Endothelial cell of umbilical vein (primary cell): ENCODE data around the gene PWWP2A. TPM values are rescaled to one million over a fixed set of nuclear protein-coding genes. Genes with fewer than 3 reads are reported as not detected.
A peak's percentile ranks its signal among the peaks of the same experiment; 100 is the strongest.

Experiments
- BruUV-seq: library from RNA; stranded (reverse); fragments of 400-500 nt; replicated peaks from 2 replicates; lab custom pipeline; 2021; lab: Mats Ljungman, UMichigan
- CTCF ChIA-PET: fragments of 300-600, 350-600 bp; sonication (Branson Sonifier 250); formaldehyde crosslinking; loops from one replicate; lab custom pipeline; 2021; ENCODE audit warnings: antibody characterized with exemption, inconsistent platforms; lab: Charles Lee
- POLR2A ChIA-PET: fragments of 300-600, 350-600 bp; sonication (Branson Sonifier 250); formaldehyde crosslinking; loops from one replicate; lab custom pipeline; 2021; ENCODE audit warnings: antibody characterized with exemption, inconsistent platforms; lab: Charles Lee
- DNase-seq: peaks from one replicate; pipeline ENCODE4 v3.0.0-alpha.2; 2011; ENCODE audit warnings: low read depth, low spot score
- FAIRE-seq: peaks from 2 replicates; lab custom pipeline; 2011; peaks lifted over from hg19 to GRCh38; lab: Jason Lieb, UNC
- H2AFZ ChIP-seq: 2 replicates; pipeline ENCODE4 v1.6.0; 2012; ENCODE audit warnings: low read depth, low read length, control low read depth, inconsistent platforms
- H3K27ac ChIP-seq: 2 replicates; pipeline ENCODE4 v1.5.1; 2011; ENCODE audit warnings: low read depth, mild to moderate bottlenecking, control low read depth, low read length, moderate library complexity; ENCODE audit not compliant: insufficient read depth
- H3K27me3 ChIP-seq, 2 experiments: 2 replicates each; pipeline versions ENCODE4 v1.6.0 to v1.6.1; 2011; ENCODE audit warnings: low read length in 2 of 2, mixed read lengths in 1 of 2; ENCODE audit not compliant: control insufficient read depth in 2 of 2, insufficient read depth in 2 of 2
- H3K36me3 ChIP-seq, 2 experiments: 2 replicates in 1 of 2; 3 replicates in 1 of 2; pipeline ENCODE4 v1.5.1; 2011; ENCODE audit warnings: low read length in 2 of 2, mild to moderate bottlenecking in 1 of 2, moderate library complexity in 1 of 2; ENCODE audit not compliant: control insufficient read depth in 2 of 2, insufficient read depth in 2 of 2; ENCODE audit errors: extremely low read depth in 1 of 2
- H3K4me1 ChIP-seq: 3 replicates; pipeline ENCODE4 v1.5.1; 2011; ENCODE audit warnings: mild to moderate bottlenecking, low read length; ENCODE audit not compliant: control insufficient read depth, insufficient read depth; ENCODE audit errors: extremely low read depth
- H3K4me2 ChIP-seq: 2 replicates; pipeline ENCODE4 v1.6.1; 2011; ENCODE audit warnings: low read length, control low read depth, mixed read lengths; ENCODE audit not compliant: insufficient read depth
- H3K4me3 ChIP-seq, 3 experiments: fragments of 200-600 bp in 1 of 3; sonication (generic), shearing (Covaris generic) in 1 of 3; replicated peaks in 1 of 3; 2 replicates each; pipeline ENCODE4 v1.5.1; 2011 to 2016; ENCODE audit warnings: control low read depth in 3 of 3, low read length in 3 of 3, mild to moderate bottlenecking in 2 of 3, inconsistent platforms in 1 of 3, low read depth in 1 of 3, moderate library complexity in 1 of 3; ENCODE audit not compliant: insufficient read depth in 1 of 3
- H3K79me2 ChIP-seq: 2 replicates; pipeline ENCODE4 v1.6.0; 2012; ENCODE audit warnings: low read length, inconsistent platforms; ENCODE audit not compliant: control insufficient read depth, insufficient read depth
- H3K9ac ChIP-seq: replicated peaks from 2 replicates; pipeline ENCODE3; 2011; ENCODE audit warnings: low read length, control low read depth; ENCODE audit not compliant: insufficient read depth; ENCODE audit errors: extremely low read depth
- H3K9me1 ChIP-seq: replicated peaks from 3 replicates; pipeline ENCODE4 v1.6.0; 2011; ENCODE audit warnings: mild to moderate bottlenecking, low read length; ENCODE audit not compliant: control insufficient read depth, insufficient read depth; ENCODE audit errors: extremely low read depth
- H3K9me3 ChIP-seq: replicated peaks from 2 replicates; pipeline ENCODE4 v1.5.1; 2012; ENCODE audit warnings: low read length, inconsistent platforms; ENCODE audit not compliant: control insufficient read depth, insufficient read depth
- H4K20me1 ChIP-seq: replicated peaks from 2 replicates; pipeline ENCODE3; 2011; ENCODE audit warnings: mild to moderate bottlenecking, low read length; ENCODE audit not compliant: control insufficient read depth, insufficient read depth; ENCODE audit errors: extremely low read depth
- JUN ChIP-seq: IDR thresholded peaks from 2 replicates; pipeline ENCODE4 v1.6.1; 2011; ENCODE audit warnings: borderline replicate concordance, low read depth; ENCODE audit not compliant: insufficient read length, insufficient read depth
- POLR2AphosphoS5 ChIP-seq: IDR thresholded peaks from 2 replicates; pipeline ENCODE4 v1.6.1; 2012; ENCODE audit warnings: low read depth, mild to moderate bottlenecking, control low read depth, low read length, moderate library complexity; ENCODE audit not compliant: insufficient read depth
- dilution Hi-C: fragments of 300-500 bp; cut with MboI; formaldehyde crosslinking; loops from one replicate; pipeline ENCODE4 v1.15.0; 2019; ENCODE audit warnings: low sequenced_read_pairs; ENCODE audit not compliant: extremely low pct_ligation_motif_present
- intact Hi-C: fragments of 100-400 bp; cut with micrococcal nuclease; formaldehyde crosslinking; loops from one replicate; pipeline ENCODE4 v1.10.0; 2022
- polyA plus RNA-seq, 4 experiments: library from polyadenylated mRNA; depleted of rRNA in 3 of 4; stranded (reverse) in 3 of 4; unstranded in 1 of 4; fragments of >200 nt; gene quantifications; 2 replicates each; pipeline versions ENCODE4 v1.2.1 to v1.2.3, GENCODE V29; 2011 to 2012; ENCODE audit warnings: missing spikeins in 1 of 4
- total RNA-seq: library from RNA; stranded (reverse); gene quantifications from 2 replicates; pipeline ENCODE4 v1.2.3, GENCODE V29; 2021
- TF ChIP-seq, protein P1 (sequence below), 2 donors: IDR thresholded peaks; 1 replicate in 1 of 2; 2 replicates in 1 of 2; pipeline ENCODE4 v1.5.1; 2011; ENCODE audit warnings: low read length in 2 of 2, mild to moderate bottlenecking in 2 of 2, moderate library complexity in 2 of 2, control low read depth in 1 of 2, inconsistent platforms in 1 of 2, low read depth in 1 of 2; ENCODE audit not compliant: insufficient read depth in 1 of 2; ENCODE audit errors: extremely low read depth in 1 of 2

Gene PWWP2A
- total and polyA plus RNA-seq, 2 donors (not counting 3 experiments of a cell fraction or from before 2014, with no cell fraction given): 4.6 to 19.3 TPM

DNA sequence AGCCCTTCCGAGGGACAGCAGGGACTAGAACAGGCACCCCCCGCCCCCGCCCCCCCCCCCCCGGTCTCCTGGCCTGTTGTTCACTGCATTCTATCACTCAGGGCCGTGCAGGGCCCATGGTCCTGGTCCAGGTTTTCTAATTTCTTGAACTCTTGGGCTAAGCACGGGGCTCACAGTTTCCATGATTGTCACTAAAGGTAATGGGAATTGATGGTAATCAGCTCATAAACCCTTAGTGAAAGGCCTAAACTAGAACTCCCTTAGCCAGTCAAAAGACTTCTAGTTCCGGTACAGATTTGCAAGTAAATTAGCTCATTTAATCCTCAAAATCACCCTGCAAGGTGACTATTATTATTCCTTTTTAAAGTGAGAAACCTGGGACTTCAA, 14.7 kb upstream of the PWWP2A start:
- FAIRE-seq (no peak), DNase-seq (no peak)
- H3K9me1 ChIP-seq: no peaks in the 10 kb centered on the region
- ChIA-PET POLR2A (interaction anchor here (0.6 kb wide), 1 partner anchor 30 kb away, joined by 3 read pairs; no protein-coding TSS in a partner anchor), CTCF (interaction anchor here (1.0 to 2.0 kb wide), 5 partner anchors 53 to 257 kb away, joined by 3 to 10 read pairs (median 6); no protein-coding TSS in a partner anchor)
- H3K9ac ChIP-seq: no peak overlapping the region
- no peak for TF ChIP-seq POLR2AphosphoS5
- TF ChIP-seq JUN: no peak
- TF ChIP-seq, protein P1, sequence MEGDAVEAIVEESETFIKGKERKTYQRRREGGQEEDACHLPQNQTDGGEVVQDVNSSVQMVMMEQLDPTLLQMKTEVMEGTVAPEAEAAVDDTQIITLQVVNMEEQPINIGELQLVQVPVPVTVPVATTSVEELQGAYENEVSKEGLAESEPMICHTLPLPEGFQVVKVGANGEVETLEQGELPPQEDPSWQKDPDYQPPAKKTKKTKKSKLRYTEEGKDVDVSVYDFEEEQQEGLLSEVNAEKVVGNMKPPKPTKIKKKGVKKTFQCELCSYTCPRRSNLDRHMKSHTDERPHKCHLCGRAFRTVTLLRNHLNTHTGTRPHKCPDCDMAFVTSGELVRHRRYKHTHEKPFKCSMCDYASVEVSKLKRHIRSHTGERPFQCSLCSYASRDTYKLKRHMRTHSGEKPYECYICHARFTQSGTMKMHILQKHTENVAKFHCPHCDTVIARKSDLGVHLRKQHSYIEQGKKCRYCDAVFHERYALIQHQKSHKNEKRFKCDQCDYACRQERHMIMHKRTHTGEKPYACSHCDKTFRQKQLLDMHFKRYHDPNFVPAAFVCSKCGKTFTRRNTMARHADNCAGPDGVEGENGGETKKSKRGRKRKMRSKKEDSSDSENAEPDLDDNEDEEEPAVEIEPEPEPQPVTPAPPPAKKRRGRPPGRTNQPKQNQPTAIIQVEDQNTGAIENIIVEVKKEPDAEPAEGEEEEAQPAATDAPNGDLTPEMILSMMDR (IDR thresholded peaks at IDR 0.05; ENCODE audit: extremely low read depth in 1 of 2, insufficient read depth in 1 of 2, low read depth in 1 of 2, low read length in 2 of 2): no peak
- H3K9me3 ChIP-seq: no peaks in the 10 kb centered on the region
- H3K4me2 ChIP-seq: no peak overlapping the region
- no peaks in the 10 kb centered on the region for H3K36me3 ChIP-seq
- intact Hi-C loops (no loop called here), dilution Hi-C loops (no loop called here)
- H2AFZ ChIP-seq: peak overlapping the region; percentile 96
- peaks cover 4% of the 10 kb centered on the region for H3K4me1 ChIP-seq
- no peaks in the 10 kb centered on the region for H4K20me1 ChIP-seq
- no peak overlapping the region for H3K4me3 ChIP-seq
- H3K27ac ChIP-seq: no peak overlapping the region
- H3K79me2 ChIP-seq: no peaks in the 10 kb centered on the region
- BruUV-seq: no TSS peak
- no peaks in the 10 kb centered on the region for H3K27me3 ChIP-seq
